GM12878 (cell line): ENCODE data around the gene ATG13. TPM values are rescaled to one million over a fixed set of nuclear protein-coding genes. Genes with fewer than 3 reads are reported as not detected.

Experiments
- ATAC-seq: fragments of 200-7000 bp; cut with Tn5 transposase; 3 replicates; pipeline ENCODE4 v1.9.1; 2020; ENCODE audit warnings: mild to moderate bottlenecking, moderate library complexity
- BruUV-seq: library from RNA; stranded (reverse); fragments of 400-500 nt; replicated peaks from 2 replicates; lab custom pipeline; 2021; lab: Mats Ljungman, UMichigan
- CTCF ChIA-PET: fragments of 300-600 bp; sonication (Branson Sonifier 250); formaldehyde crosslinking; extraction: SDS; loops from one replicate; lab custom pipeline; 2021; ENCODE audit warnings: inconsistent platforms; lab: Yijun Ruan, JAX
- POLR2A ChIA-PET: fragments of 350-600 bp; formaldehyde crosslinking; extraction: SDS; loops from one replicate; lab custom pipeline; 2021; ENCODE audit warnings: inconsistent platforms; lab: Charles Lee
- RAD21 ChIA-PET: fragments of 300-600 bp; sonication (Branson Sonifier 250); formaldehyde crosslinking; loops from one replicate; lab custom pipeline; 2023; ENCODE audit warnings: antibody characterized with exemption; ENCODE audit not compliant: unreplicated experiment; lab: Charles Lee
- SMC1A ChIA-PET: fragments of 300-600 bp; sonication (Branson Sonifier 250); formaldehyde crosslinking; loops from one replicate; lab custom pipeline; 2023; ENCODE audit not compliant: unreplicated experiment, uncharacterized antibody; lab: Charles Lee
- DNase-seq: peaks from one replicate; pipeline ENCODE4 v3.0.0-alpha.2; 2011; ENCODE audit warnings: low read depth, low spot score
- FAIRE-seq: peaks from 3 replicates; lab custom pipeline; 2011; peaks lifted over from hg19 to GRCh38; lab: Jason Lieb, UNC
- H2AFZ ChIP-seq: 2 replicates; pipeline ENCODE4 v1.6.0; 2011; ENCODE audit warnings: low read depth, low read length, control low read depth; ENCODE audit not compliant: control insufficient read depth
- H3K27ac ChIP-seq: 2 replicates; pipeline ENCODE4 v1.5.1; 2011; ENCODE audit warnings: control low read depth; ENCODE audit not compliant: control insufficient read depth, insufficient read depth
- H3K27me3 ChIP-seq, 2 experiments: replicated peaks in 1 of 2; 2 replicates each; pipeline versions ENCODE4 v1.6.0 to v1.6.1; 2011; ENCODE audit warnings: low read length in 1 of 2; ENCODE audit not compliant: control insufficient read depth in 2 of 2, insufficient read depth in 2 of 2
- H3K36me3 ChIP-seq, 2 experiments: 2 replicates each; pipeline ENCODE4 v1.5.1; 2011; ENCODE audit warnings: low read length in 1 of 2; ENCODE audit not compliant: control insufficient read depth in 2 of 2, insufficient read depth in 2 of 2
- H3K4me1 ChIP-seq: 2 replicates; pipeline ENCODE4 v1.6.1; 2011; ENCODE audit warnings: mild to moderate bottlenecking, low read length, moderate library complexity, mixed read lengths; ENCODE audit not compliant: control insufficient read depth, insufficient read depth
- H3K4me2 ChIP-seq: 2 replicates; pipeline ENCODE4 v1.6.0; 2011; ENCODE audit warnings: control low read depth; ENCODE audit not compliant: control insufficient read depth, insufficient read depth
- H3K4me3 ChIP-seq: fragments of 200-600 bp; sonication (generic); 2 replicates; pipeline ENCODE4 v1.5.1; 2016
- H3K79me2 ChIP-seq: 2 replicates; pipeline ENCODE4 v1.6.0; 2011; ENCODE audit warnings: low read length; ENCODE audit not compliant: control insufficient read depth, insufficient read depth
- H3K9ac ChIP-seq: 2 replicates; pipeline ENCODE4 v1.8.0; 2011; ENCODE audit warnings: low read length, control low read depth, mixed read lengths; ENCODE audit not compliant: control insufficient read depth, insufficient read depth
- H3K9me3 ChIP-seq: replicated peaks from 3 replicates; pipeline ENCODE4 v1.5.1; 2011; ENCODE audit warnings: mild to moderate bottlenecking, low read length; ENCODE audit not compliant: control insufficient read depth, insufficient read depth
- H4K20me1 ChIP-seq: 2 replicates; pipeline ENCODE4 v1.6.0; 2011; ENCODE audit not compliant: control insufficient read depth, insufficient read depth
- LARP7 ChIP-seq: fragments of 450-650 bp; IDR thresholded peaks from 2 replicates; pipeline ENCODE4 v1.6.1; 2017; ENCODE audit warnings: mild to moderate bottlenecking
- SIN3A ChIP-seq: IDR thresholded peaks from 2 replicates; pipeline ENCODE4 v1.6.1; 2012; ENCODE audit warnings: low read depth, low read length, improper control_type of control experiment
- whole genome bisulfite sequencing: methylation state at CpG from one replicate; pipeline ENCODE4 v1.1.6; 2016; ENCODE audit warnings: low lambda C conversion rate; ENCODE audit not compliant: insufficient replicate concordance, insufficient coverage; ENCODE audit errors: missing lambda C conversion rate; 5-methylcytosine and 5-hydroxymethylcytosine counted together
- in situ Hi-C: fragments of 300-500 bp; cut with MboI; formaldehyde crosslinking; loops from 9 replicates; pipeline ENCODE4 v1.14.3; 2018; ENCODE audit warnings: mixed read lengths
- intact Hi-C: fragments of 100-400 bp; cut with micrococcal nuclease; formaldehyde crosslinking; loops from one replicate; pipeline ENCODE4 v1.14.2; 2022; ENCODE audit not compliant: unreplicated experiment
- polyA plus RNA-seq, 11 experiments: library from polyadenylated mRNA; depleted of rRNA in 4 of 11; unstranded in 6 of 11; stranded (reverse) in 5 of 11; fragments of >200 nt; fragmentation: Nextera tagmentation in 4 of 11; fragmentation: Illumina TruSeq in 1 of 11; extraction: Ambion mirVana in 4 of 11; extraction: Trizol in 1 of 11; gene quantifications; 1 replicate in 1 of 11; 2 replicates in 10 of 11; pipeline versions ENCODE4 v1.2.1 to v1.2.3, GENCODE V29; 2011 to 2016; ENCODE audit warnings: inconsistent platforms in 2 of 11, missing spikeins in 2 of 11, low read depth in 1 of 11
- total RNA-seq, 4 experiments: library from RNA; depleted of rRNA in 3 of 4; stranded (reverse); fragments of >200 nt in 3 of 4; fragmentation: Illumina TruSeq in 1 of 4; extraction: Trizol in 1 of 4; gene quantifications; 2 replicates each; pipeline versions ENCODE4 v1.2.1 to v1.2.3, GENCODE V29; 2013 to 2021
- TF ChIP-seq, protein P1 (sequence below): fragments of 450-650 bp; IDR thresholded peaks from 2 replicates; pipeline ENCODE4 v1.6.1; 2017; ENCODE audit warnings: mild to moderate bottlenecking, low read depth, inconsistent platforms; ENCODE audit not compliant: poor library complexity, severe bottlenecking

Gene ATG13
- total and polyA plus RNA-seq, 10 of the 15 experiments (the other 5 are each of a cell fraction or from before 2014, with no cell fraction given) = 10.9 to 61.6 (median 50.9) TPM

DNA sequence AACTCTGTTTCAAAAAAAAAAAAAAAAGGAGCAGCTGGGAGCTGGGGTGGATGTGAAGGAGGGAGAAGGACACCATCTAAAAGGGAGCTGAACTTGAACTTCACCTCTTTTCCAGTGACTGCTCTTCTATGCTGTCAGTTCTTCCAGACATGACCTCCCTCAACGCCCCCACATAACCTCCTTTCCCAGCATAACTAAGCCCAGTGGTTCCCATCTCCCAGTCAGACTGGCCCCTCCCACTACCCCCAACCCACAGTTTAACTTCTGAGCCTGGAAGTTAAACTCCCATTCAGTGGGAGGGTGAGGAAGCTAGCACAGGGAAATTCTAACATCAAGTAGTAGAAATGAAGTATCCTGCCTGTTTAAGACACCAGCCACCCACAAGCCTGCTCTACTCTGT is 81.2 kb downstream of the ATG13 start:
- ChIA-PET RAD21 (interaction anchor here (1.1 kb wide), 1 partner anchor 679 kb away, joined by 3 read pairs; no protein-coding TSS in a partner anchor), SMC1A (no interaction called here), POLR2A (no interaction called here), CTCF (interaction anchor here (0.9 kb wide), 1 partner anchor 220 kb away, joined by 3 read pairs; no protein-coding TSS in a partner anchor)
- H3K9ac ChIP-seq = no peak overlapping the region
- TF ChIP-seq, protein P1, sequence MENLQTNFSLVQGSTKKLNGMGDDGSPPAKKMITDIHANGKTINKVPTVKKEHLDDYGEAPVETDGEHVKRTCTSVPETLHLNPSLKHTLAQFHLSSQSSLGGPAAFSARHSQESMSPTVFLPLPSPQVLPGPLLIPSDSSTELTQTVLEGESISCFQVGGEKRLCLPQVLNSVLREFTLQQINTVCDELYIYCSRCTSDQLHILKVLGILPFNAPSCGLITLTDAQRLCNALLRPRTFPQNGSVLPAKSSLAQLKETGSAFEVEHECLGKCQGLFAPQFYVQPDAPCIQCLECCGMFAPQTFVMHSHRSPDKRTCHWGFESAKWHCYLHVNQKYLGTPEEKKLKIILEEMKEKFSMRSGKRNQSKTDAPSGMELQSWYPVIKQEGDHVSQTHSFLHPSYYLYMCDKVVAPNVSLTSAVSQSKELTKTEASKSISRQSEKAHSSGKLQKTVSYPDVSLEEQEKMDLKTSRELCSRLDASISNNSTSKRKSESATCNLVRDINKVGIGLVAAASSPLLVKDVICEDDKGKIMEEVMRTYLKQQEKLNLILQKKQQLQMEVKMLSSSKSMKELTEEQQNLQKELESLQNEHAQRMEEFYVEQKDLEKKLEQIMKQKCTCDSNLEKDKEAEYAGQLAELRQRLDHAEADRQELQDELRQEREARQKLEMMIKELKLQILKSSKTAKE = no peak
- TF ChIP-seq LARP7 = no peak
- no peak for TF ChIP-seq SIN3A
- no peak overlapping the region for H3K27ac ChIP-seq
- ATAC-seq (no peak), DNase-seq (no peak), FAIRE-seq (no peak)
- BruUV-seq = no TSS peak
- H3K36me3 ChIP-seq = peaks cover 12% of the 10 kb centered on the region in 2 experiments; a peak in 3 of 4 replicates
- H3K79me2 ChIP-seq = peaks cover 27% of the 10 kb centered on the region
- in situ Hi-C loops (no loop called here), intact Hi-C loops (no loop called here)
- no peaks in the 10 kb centered on the region for H3K9me3 ChIP-seq
- 100% methylated on average over 1 of the region's 1 CpG for WGBS
- H3K4me3 ChIP-seq = 0 out of 2 replicates have a peak overlapping the region, but pooled peaks have one; percentile 92
- H3K4me1 ChIP-seq = peaks cover 4% of the 10 kb centered on the region
- no peak overlapping the region for H2AFZ ChIP-seq
- no peaks in the 10 kb centered on the region for H3K27me3 ChIP-seq
- H3K4me2 ChIP-seq = no peak overlapping the region
- no peaks in the 10 kb centered on the region; the same call in 1 of the 2 replicates for H4K20me1 ChIP-seq
